GM18508 (cell line): Measurements from ENCODE around the gene ACADVL.

Experiments
- ATAC-seq: cut with Tn5 transposase; IDR thresholded peaks from one replicate; pipeline ENCODE4 v1.9.1; 2021; ENCODE audit warnings: moderate number of reproducible peaks; ENCODE audit not compliant: insufficient read depth, unreplicated experiment

ACADVL gene

GRCh38 chr17:7248796-7249195 lies 29.1 kb downstream of the ACADVL start:
- no peak for ATAC-seq

GRCh38 chr17:7249214-7249613 lies 29.5 kb downstream of the ACADVL start:
- no peak for ATAC-seq

- no peak for ATAC-seq
These were observed 30.1 kb downstream of the ACADVL start for GRCh38 chr17:7249830-7250229.

- no peak for ATAC-seq
These were observed 31.2 kb downstream of the ACADVL start for GRCh38 chr17:7250695-7251627.

- peak; percentile 63 for ATAC-seq
These were observed 32.0 kb downstream of the ACADVL start, which contains the start of gene CTDNEP1 for GRCh38 chr17:7251661-7252175. TSS of gene CTDNEP1 (minus strand) at chr17:7251734. CDS start at chr17:7251296, 438 bp downstream.

- ATAC-seq = peak; percentile 30
These were observed 32.7 kb downstream of the ACADVL start, which contains the start of gene ELP5 for GRCh38 chr17:7252176-7253043. TSS of gene ELP5 (plus strand) at chr17:7252215. CDS start at chr17:7252551, 336 bp downstream.

- ATAC-seq = no peak
These were observed 33.3 kb downstream of the ACADVL start for GRCh38 chr17:7253082-7253481.

GRCh38 chr17:7254511-7254910 lies 34.8 kb downstream of the ACADVL start:
- ATAC-seq = no peak

- ATAC-seq = no peak
These were observed 37.2 kb downstream of the ACADVL start for GRCh38 chr17:7256766-7257456.

GRCh38 chr17:7258731-7259554 lies 39.2 kb downstream of the ACADVL start:
- no peak for ATAC-seq

- no peak for ATAC-seq
These were observed 39.8 kb downstream of the ACADVL start for GRCh38 chr17:7259555-7259889.

GRCh38 chr17:7260151-7260550 lies 40.4 kb downstream of the ACADVL start:
- ATAC-seq = no peak

- no peak for ATAC-seq
These were observed 41.1 kb downstream of the ACADVL start for GRCh38 chr17:7260651-7261378.

GRCh38 chr17:7261379-7262191 lies 41.8 kb downstream of the ACADVL start:
- ATAC-seq = no peak

- no peak for ATAC-seq
These were observed 42.6 kb downstream of the ACADVL start, which contains the start of gene CLDN7 for GRCh38 chr17:7262192-7262934. TSS of gene CLDN7 (minus strand) at chr17:7262478. CDS start at chr17:7262043, 435 bp downstream.

GRCh38 chr17:7262935-7263800 lies 43.4 kb downstream of the ACADVL start:
- no peak for ATAC-seq
